ENCODE measurements around the gene CCDC8.

- no peak for TF ChIP-seq CTCF (conservative IDR thresholded peaks at IDR 0.05; ENCODE audit: low read depth in 2 of 2)
- no peak for TF ChIP-seq POLR2AphosphoS5 (IDR thresholded peaks at IDR 0.05; ENCODE audit: low read depth)
These were observed 29.5 kb downstream of the CCDC8 start for GRCh38 chr19:46383846-46384245.
